GM19372 (cell line): ENCODE data around the gene CAPN11.
"Not testable (repeated sequence)": the region's sequence is repeated elsewhere in the genome, so short reads cannot be mapped to it uniquely, and the experiment has no call there.

Experiments
- ATAC-seq: cut with Tn5 transposase; IDR thresholded peaks from one replicate; pipeline ENCODE4 v1.9.1; 2021; ENCODE audit warnings: mild to moderate bottlenecking, low read depth, moderate library complexity; ENCODE audit not compliant: unreplicated experiment

CAPN11 gene

DNA sequence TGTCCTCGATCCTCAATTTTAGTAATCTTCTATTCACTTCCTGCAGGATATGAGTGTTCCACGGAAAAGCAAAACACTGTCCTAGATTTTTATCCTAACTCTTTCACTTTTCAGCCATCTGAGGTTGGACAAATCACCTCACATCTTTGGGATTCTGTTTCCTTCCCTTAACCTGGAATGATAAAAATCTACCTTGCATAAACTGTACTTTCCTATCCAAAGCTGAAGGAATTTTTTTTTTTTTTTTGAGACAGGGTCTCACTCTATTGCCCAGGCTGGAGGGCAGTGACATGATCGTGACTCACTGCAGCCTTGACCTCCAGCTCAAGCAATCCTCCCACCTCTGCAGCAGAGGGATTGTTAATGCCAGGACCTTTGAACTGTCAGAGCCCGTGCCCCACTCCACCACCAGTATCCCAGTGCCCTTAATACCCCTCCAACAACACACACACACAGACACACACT, 20.5 kb downstream of the CAPN11 start:
- ATAC-seq: no peak

DNA sequence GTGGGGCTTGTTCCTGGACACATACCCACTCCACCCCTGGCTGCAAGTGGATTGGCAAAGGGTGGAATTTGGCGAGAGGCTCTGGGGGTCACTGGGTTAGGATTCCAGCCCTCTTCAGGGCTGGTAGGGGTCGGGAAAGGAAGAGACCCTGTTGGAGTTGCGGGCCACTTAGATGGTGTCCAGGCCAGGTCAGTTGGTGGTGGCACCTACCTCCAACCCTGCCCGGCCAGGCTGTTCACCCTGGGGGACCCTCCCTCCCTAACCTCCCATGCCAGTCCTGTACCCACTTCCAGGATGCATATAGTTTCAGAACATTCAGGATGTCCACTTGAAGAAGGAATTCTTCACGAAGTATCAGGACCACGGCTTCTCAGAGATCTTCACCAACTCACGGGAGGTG, 21.0 kb downstream of the CAPN11 start:
- no peak for ATAC-seq

- ATAC-seq: no peak
These were observed 21.8 kb downstream of the CAPN11 start for GRCh38 chr6:44180406-44180805.

DNA sequence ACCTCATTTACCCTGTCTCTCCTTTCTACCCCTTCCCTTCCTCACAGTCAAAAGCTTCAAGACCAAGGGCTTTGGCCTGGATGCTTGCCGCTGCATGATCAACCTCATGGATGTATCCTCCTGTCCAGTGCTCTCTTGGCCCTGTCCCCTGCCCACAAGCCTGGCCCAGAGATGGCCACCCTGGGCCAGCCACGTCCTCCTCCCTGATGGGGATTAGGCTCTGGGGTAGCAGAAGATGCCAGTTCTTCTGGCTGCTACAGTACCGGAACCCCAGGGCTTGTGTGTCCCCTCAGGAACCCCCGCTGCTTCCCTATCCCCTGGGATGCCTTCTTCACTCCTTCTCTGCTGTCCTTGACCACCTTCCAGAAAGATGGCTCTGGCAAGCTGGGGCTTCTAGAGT, 22.3 kb downstream of the CAPN11 start:
- no peak for ATAC-seq

DNA sequence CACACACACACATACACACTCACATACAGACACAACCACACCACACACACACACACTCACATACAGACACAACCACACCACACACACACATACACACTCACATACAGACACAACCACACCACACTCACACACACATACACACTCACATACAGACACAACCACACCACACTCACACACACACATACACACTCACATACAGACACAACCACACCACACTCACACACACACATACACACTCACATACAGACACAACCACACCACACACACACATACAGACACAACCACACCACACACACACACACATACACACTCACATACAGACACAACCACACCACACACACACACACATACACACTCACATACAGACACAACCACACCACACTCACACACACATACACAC, 23.2 kb downstream of the CAPN11 start:
- ATAC-seq: not testable (repeated sequence)

DNA sequence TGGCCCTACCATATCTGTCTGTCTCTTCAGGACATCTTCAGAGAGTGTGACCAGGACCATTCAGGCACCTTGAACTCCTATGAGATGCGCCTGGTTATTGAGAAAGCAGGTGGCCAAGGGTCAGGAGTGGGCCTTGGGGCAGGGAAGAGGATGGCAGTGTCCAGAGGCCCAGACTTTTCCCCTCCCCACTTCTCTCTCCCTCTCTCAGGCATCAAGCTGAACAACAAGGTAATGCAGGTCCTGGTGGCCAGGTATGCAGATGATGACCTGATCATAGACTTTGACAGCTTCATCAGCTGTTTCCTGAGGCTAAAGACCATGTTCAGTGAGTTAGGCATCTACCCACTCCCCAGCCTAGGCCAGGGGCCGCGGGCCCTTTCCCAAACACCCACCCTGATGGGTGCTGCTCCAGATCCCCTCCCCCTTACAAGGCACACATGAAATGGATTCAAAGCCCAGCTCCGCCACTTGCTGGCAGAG, 24.3 kb downstream of the CAPN11 start:
- no peak for ATAC-seq

GRCh38 chr6:44183783-44184182, 25.2 kb downstream of the CAPN11 start:
- no peak for ATAC-seq

DNA sequence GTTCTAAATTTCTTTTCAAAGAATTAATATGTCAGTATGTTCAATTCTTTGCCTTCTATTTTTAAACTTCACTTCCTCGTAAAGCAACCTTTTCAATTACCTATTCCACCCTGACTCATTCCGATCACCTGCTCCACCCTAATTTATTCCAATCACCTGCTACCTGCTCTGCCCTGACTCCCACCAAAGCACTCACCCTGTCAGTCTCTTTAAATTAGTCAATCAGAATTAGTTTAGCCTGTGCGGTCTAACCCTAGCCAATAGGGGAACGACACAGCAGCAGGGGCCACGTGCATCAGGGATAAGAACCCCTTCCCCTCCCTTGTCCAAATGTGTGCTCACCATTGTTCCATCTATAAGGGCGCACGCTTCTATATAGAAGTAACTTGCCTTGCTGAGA, 26.7 kb downstream of the CAPN11 start:
- not testable (repeated sequence) for ATAC-seq

- no peak for ATAC-seq
These were observed 27.5 kb downstream of the CAPN11 start for GRCh38 chr6:44185953-44186634.

- no peak for ATAC-seq
These were observed 28.0 kb downstream of the CAPN11 start for GRCh38 chr6:44186635-44187025.

- ATAC-seq: no peak
These were observed 30.2 kb downstream of the CAPN11 start for GRCh38 chr6:44188819-44189218.

DNA sequence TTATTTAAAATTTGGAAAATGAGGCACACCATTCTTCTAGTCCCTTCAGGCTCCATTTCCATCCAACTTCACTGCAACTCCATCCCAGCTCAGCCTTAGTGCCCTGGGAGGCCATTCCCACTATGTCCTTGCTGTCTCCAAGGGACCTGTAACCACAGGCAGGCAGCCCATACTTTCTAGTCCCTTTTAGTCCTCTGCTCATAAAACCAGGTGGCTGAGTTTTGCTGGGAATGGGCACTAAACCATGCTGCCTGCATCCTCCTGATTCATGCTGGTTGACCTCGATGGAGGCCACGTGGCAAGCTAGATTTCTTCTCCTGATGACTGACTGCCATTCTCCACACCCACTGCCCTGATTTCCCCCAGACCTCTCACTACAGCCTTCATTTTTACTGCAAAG, 30.6 kb downstream of the CAPN11 start:
- ATAC-seq: no peak

DNA sequence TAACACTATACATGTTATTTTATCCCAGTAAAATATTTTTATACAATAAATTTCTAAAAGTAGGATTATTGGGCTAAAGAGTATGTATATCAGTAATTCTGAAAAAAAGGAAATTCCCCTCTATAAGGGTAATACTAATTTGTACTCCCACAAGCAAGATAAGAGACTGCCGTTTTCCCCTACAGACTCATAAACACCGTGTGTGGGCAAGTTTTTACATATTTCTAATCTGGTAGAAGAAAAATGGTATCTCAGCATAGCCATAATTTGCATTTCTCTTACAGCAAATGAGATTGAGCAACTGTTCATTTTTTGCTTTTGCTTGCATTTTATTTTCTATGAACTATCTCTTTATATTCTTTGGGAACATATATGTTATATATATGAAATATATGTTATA, 32.1 kb downstream of the CAPN11 start:
- no peak for ATAC-seq

- no peak for ATAC-seq
These were observed 33.9 kb downstream of the CAPN11 start for GRCh38 chr6:44192428-44193041.

- no peak for ATAC-seq
These were observed 34.8 kb downstream of the CAPN11 start for GRCh38 chr6:44193307-44193910.

DNA sequence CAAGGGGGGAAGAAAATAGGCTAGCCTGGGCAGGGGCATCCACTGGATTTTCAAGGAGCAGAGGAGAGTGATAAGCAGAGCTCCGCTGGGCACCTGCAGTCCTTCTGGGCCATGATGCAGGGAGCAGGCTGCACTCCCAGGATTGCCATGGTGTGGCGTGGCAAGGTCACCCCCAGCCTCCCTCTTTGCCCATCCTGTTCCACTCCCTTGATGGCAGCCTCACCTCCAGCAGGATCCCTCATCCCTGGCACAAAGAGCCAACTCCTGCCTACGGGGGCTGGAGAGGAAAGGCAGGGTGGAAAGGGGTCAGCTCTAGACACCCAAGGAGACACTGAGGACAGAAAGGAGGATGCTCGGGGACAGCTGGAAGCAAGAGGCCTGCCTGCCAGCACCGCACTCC, 35.7 kb downstream of the CAPN11 start:
- no peak for ATAC-seq

GRCh38 chr6:44196351-44196750, 37.7 kb downstream of the CAPN11 start:
- ATAC-seq: not testable (repeated sequence)

DNA sequence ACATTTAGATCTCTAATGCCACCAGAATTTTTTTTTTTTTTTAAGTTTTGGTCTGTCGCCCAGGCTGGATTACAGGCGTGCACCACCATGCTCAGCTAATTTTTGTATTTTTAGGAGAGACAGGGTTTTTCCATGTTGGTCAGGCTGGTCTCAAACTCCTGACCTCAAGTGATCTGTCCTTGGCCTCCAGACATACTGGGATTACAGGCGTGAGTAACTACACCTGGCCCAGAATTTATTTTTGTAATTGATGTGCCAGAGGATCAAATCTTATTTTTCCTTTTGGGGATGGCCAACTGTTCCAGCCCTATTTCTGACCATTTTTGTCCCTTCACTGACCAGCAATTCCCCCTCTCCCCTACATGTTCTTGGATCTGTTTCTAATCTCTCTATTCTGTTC, 40.1 kb downstream of the CAPN11 start:
- ATAC-seq: no peak

DNA sequence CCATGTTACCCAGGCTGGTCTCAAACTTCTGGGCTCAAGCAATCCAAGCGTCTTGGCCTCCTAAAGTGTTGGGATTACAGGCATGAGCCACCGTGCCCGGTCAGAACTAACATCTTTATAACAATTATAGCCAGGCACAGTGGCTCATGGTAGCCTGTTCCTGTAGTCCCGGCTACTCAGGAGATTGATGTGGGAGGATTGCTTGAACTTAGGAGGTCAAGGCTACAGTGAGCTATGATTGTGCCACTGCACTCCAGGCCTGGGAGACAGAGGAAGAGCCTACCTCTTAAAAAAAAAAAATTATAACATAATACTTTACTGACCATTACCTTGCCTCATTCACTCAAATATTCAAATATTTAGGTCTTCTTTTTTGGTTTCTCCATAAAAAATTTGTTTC, 41.3 kb downstream of the CAPN11 start:
- ATAC-seq: no peak

DNA sequence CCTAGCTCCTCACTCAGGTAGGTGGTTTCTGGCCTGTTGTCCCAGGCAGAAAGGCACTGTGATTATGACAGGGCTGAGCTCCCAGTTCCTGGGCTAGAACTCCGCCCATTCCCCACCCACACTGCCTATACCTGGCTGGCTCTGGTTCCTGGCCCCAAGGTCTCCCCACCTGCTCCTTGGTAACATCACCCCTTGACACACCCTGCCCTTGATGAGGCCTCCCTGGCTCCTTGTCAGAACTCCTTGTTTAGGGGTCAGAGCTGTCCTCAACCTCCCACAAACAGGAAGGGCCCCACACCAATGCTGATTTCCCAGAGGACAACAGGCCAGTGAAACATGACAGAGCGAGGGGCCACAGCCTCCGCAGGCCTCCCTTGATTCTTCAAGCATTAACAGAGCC, 42.6 kb downstream of the CAPN11 start:
- no peak for ATAC-seq

DNA sequence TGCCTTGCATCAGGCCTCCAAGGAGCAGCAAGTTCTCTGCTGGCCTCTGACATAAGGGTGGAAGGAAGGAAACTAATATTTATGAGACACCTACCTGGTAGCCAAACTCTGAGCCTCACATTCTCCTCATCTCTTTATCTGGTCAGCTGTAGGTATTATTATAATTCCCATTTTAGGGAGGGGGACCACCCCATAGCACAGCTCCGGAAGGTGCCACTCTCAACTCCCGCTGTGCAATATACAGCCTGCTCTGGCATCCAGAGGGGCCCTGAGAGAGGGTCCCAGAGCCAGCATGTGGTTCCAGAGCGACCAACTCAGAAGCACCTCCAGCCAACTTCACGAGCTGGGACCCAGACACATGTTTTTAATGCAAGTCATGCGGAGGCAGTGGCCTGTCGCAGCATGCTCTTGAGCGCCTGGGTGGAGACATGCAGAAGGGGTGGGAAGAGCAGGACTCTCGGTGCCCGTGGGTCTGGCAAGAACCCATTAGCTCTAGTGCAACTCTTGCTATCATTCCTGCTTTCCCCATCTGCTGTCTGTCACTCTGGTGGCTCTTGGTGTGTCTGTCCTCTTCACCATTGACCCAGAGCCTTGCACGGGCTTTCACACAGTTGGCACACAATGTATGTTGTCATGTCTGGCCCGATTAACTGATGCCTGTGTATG, 43.2 kb downstream of the CAPN11 start:
- ATAC-seq: no peak
